ENCODE measurements around the gene RIMS4. TPM values are rescaled to one million over a fixed set of nuclear protein-coding genes. Genes with fewer than 3 reads are reported as not detected.

Gene RIMS4
- total and polyA plus RNA-seq, 9 of the 15 experiments (the other 6 are each of a cell fraction or from before 2014, with no cell fraction given): 0.04 TPM; not detected in 8

DNA sequence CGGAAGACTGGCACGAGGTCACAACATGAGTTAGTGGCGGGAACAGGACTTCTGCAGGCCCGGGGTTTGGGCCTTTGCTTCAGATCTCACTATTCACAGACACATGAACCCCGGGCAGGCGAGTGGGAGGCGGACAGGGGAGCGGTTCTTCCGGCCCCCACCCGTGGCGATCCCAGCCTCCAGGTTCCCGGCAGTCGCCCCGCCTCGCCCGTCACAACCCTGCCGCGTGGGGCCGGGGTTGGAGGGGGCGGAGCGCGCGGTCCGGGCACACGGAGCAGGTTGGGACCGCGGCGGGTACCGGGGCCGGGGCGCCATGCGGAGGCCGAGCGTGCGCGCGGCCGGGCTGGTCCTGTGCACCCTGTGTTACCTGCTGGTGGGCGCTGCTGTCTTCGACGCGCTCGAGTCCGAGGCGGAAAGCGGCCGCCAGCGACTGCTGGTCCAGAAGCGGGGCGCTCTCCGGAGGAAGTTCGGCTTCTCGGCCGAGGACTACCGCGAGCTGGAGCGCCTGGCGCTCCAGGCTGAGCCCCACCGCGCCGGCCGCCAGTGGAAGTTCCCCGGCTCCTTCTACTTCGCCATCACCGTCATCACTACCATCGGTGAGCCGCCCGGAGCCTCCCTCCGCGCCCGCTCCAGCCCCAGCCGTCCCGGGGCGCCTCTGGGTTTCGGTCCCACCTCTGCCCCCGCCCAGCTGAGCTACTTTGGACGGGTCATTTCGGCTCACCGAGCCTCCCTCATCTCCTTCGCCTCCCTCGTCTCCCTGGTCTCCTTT, 64.6 kb downstream of the RIMS4 start, which contains the start of gene KCNK15 (continued):
- TF ChIP-seq, protein P1, sequence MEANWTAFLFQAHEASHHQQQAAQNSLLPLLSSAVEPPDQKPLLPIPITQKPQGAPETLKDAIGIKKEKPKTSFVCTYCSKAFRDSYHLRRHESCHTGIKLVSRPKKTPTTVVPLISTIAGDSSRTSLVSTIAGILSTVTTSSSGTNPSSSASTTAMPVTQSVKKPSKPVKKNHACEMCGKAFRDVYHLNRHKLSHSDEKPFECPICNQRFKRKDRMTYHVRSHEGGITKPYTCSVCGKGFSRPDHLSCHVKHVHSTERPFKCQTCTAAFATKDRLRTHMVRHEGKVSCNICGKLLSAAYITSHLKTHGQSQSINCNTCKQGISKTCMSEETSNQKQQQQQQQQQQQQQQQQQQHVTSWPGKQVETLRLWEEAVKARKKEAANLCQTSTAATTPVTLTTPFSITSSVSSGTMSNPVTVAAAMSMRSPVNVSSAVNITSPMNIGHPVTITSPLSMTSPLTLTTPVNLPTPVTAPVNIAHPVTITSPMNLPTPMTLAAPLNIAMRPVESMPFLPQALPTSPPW (CRISPR knock-in tag; IDR thresholded peaks at IDR 0.05): 0 out of 2 replicates have a peak, but pooled peaks have one; percentile 24
- TF ChIP-seq RBM22 (IDR thresholded peaks at IDR 0.05; ENCODE audit: low read depth, low read length, poor library complexity, severe bottlenecking) (no peak), ARID1B (IDR thresholded peaks at IDR 0.05) (no peak), MED1 (CRISPR knock-in tag; IDR thresholded peaks at IDR 0.05; ENCODE audit: borderline replicate concordance) (no peak), POLR2G (IDR thresholded peaks at IDR 0.05; ENCODE audit: low read depth, low read length) (peak; percentile 67), RCOR1 (IDR thresholded peaks at IDR 0.05; ENCODE audit: borderline replicate concordance in 1 of 2, low read depth in 2 of 2, low read length in 2 of 2) (no peak), SMAD1 (IDR thresholded peaks at IDR 0.05; ENCODE audit: low read depth, low read length, partially characterized antibody) (no peak), BRCA1 (IDR thresholded peaks at IDR 0.05) (no peak), BRCA1 (CRISPR knock-in tag; IDR thresholded peaks at IDR 0.05) (no peak), ATF1 (CRISPR knock-in tag; IDR thresholded peaks at IDR 0.05) (no peak), ATF1 (tag; IDR thresholded peaks at IDR 0.05) (peak; percentile 6; the same call in 1 of the 2 replicates), BHLHE40 (IDR thresholded peaks at IDR 0.05; ENCODE audit: low read length) (no peak), BCL6 (CRISPR knock-in tag; IDR thresholded peaks at IDR 0.05) (no peak), ZNF174 (CRISPR knock-in tag; IDR thresholded peaks at IDR 0.05) (no peak), SMC3 (conservative IDR thresholded peaks at IDR 0.05; ENCODE audit: insufficient read depth, low read depth, low read length) (no peak), ZNF668 (CRISPR knock-in tag; IDR thresholded peaks at IDR 0.05) (no peak), CXXC5 (CRISPR knock-in tag; IDR thresholded peaks at IDR 0.05) (peak; percentile 29; the same call in 1 of the 2 replicates), PCBP1 (IDR thresholded peaks at IDR 0.05; ENCODE audit: low read depth, low read length, poor library complexity, severe bottlenecking) (peak; percentile 73), SRSF3 (IDR thresholded peaks at IDR 0.05; ENCODE audit: insufficient read depth, low read length) (no peak), ZNF140 (CRISPR knock-in tag; IDR thresholded peaks at IDR 0.05) (no peak), HNRNPL (IDR thresholded peaks at IDR 0.05; ENCODE audit: low read depth, low read length) (0 out of 2 replicates have a peak, but pooled peaks have one; percentile 21), MAFF (IDR thresholded peaks at IDR 0.05; ENCODE audit: low read length) (no peak)
- TF ChIP-seq, protein P2, sequence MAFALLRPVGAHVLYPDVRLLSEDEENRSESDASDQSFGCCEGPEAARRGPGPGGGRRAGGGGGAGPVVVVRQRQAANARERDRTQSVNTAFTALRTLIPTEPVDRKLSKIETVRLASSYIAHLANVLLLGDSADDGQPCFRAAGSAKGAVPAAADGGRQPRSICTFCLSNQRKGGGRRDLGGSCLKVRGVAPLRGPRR (CRISPR knock-in tag; IDR thresholded peaks at IDR 0.05): no peak
- TF ChIP-seq, protein P3, sequence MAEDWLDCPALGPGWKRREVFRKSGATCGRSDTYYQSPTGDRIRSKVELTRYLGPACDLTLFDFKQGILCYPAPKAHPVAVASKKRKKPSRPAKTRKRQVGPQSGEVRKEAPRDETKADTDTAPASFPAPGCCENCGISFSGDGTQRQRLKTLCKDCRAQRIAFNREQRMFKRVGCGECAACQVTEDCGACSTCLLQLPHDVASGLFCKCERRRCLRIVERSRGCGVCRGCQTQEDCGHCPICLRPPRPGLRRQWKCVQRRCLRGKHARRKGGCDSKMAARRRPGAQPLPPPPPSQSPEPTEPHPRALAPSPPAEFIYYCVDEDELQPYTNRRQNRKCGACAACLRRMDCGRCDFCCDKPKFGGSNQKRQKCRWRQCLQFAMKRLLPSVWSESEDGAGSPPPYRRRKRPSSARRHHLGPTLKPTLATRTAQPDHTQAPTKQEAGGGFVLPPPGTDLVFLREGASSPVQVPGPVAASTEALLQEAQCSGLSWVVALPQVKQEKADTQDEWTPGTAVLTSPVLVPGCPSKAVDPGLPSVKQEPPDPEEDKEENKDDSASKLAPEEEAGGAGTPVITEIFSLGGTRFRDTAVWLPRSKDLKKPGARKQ (CRISPR knock-in tag; IDR thresholded peaks at IDR 0.05): no peak
- TF ChIP-seq, protein P4, sequence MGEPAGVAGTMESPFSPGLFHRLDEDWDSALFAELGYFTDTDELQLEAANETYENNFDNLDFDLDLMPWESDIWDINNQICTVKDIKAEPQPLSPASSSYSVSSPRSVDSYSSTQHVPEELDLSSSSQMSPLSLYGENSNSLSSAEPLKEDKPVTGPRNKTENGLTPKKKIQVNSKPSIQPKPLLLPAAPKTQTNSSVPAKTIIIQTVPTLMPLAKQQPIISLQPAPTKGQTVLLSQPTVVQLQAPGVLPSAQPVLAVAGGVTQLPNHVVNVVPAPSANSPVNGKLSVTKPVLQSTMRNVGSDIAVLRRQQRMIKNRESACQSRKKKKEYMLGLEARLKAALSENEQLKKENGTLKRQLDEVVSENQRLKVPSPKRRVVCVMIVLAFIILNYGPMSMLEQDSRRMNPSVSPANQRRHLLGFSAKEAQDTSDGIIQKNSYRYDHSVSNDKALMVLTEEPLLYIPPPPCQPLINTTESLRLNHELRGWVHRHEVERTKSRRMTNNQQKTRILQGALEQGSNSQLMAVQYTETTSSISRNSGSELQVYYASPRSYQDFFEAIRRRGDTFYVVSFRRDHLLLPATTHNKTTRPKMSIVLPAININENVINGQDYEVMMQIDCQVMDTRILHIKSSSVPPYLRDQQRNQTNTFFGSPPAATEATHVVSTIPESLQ (CRISPR knock-in tag; IDR thresholded peaks at IDR 0.05): no peak
